ENCODE measurements around the gene PSME2. TPM values are rescaled to one million over a fixed set of nuclear protein-coding genes. Genes with fewer than 3 reads are reported as not detected.

PSME2 gene
- total and polyA plus RNA-seq, 10 of the 15 experiments (the other 5 are each of a cell fraction or from before 2014, with no cell fraction given), result 510 to 3,542 (median 913) TPM

DNA sequence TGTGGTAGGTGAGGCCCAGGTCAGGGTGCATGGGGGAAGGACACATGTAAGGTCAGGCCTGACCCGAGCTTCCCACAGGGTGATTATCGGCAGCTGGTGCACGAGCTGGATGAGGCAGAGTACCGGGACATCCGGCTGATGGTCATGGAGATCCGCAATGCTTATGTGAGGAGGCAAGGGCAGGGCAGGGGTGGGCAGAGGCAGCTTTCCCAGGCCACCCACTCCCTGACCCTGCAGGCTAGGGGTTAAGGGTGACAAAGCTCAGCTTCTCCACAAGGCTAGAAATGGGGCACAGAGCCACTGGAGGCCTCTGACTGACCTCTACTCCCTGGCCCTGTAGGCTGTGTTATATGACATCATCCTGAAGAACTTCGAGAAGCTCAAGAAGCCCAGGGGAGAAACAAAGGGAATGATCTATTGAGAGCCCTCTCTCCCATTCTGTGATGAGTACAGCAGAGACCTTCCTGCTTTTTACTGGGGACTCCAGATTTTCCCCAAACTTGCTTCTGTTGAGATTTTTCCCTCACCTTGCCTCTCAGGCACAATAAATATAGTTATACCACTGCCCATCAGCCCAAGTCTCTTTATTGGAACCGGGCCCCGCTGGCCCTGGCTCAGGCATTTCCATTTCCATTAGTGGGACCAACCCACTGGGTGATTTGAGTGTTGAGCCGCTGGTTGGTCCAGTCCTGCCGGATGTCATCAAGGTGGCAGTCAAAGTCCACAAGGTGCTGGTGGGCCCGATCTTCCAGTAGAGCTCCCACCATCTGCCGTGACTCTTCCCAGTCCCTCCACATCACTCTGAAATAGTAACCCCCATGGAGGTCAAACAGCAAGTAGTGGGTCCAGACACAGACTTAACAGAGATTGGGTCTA is 7.8 kb downstream of the PSME2 start:
- ChIA-PET POLR2A (interaction anchor here (1.0 to 11.6 kb wide), 7 partner anchors 9 to 31 kb away, joined by 3 to 276 read pairs (median 6); partner anchors contain the start of genes DCAF11, IRF9, NRL and PSME2), RAD21 (ENCODE audit: unreplicated experiment) (interaction anchor here (2.0 to 6.8 kb wide), 4 partner anchors 9 to 30 kb away, joined by 5 to 69 read pairs (median 23); partner anchors contain the start of genes DCAF11, IRF9, NRL and PSME2), SMC1A (ENCODE audit: uncharacterized antibody, unreplicated experiment) (interaction anchor here (0.6 to 7.7 kb wide), 5 partner anchors 7 to 78 kb away, joined by 3 to 70 read pairs (median 21); partner anchors contain the start of genes DCAF11, IRF9, NRL and PSME2), CTCF (interaction anchor here (1.3 to 4.9 kb wide), 4 partner anchors 10 to 28 kb away, joined by 4 to 39 read pairs (median 20); partner anchors contain the start of genes DCAF11, IRF9 and NRL)
- TF ChIP-seq, protein P1, sequence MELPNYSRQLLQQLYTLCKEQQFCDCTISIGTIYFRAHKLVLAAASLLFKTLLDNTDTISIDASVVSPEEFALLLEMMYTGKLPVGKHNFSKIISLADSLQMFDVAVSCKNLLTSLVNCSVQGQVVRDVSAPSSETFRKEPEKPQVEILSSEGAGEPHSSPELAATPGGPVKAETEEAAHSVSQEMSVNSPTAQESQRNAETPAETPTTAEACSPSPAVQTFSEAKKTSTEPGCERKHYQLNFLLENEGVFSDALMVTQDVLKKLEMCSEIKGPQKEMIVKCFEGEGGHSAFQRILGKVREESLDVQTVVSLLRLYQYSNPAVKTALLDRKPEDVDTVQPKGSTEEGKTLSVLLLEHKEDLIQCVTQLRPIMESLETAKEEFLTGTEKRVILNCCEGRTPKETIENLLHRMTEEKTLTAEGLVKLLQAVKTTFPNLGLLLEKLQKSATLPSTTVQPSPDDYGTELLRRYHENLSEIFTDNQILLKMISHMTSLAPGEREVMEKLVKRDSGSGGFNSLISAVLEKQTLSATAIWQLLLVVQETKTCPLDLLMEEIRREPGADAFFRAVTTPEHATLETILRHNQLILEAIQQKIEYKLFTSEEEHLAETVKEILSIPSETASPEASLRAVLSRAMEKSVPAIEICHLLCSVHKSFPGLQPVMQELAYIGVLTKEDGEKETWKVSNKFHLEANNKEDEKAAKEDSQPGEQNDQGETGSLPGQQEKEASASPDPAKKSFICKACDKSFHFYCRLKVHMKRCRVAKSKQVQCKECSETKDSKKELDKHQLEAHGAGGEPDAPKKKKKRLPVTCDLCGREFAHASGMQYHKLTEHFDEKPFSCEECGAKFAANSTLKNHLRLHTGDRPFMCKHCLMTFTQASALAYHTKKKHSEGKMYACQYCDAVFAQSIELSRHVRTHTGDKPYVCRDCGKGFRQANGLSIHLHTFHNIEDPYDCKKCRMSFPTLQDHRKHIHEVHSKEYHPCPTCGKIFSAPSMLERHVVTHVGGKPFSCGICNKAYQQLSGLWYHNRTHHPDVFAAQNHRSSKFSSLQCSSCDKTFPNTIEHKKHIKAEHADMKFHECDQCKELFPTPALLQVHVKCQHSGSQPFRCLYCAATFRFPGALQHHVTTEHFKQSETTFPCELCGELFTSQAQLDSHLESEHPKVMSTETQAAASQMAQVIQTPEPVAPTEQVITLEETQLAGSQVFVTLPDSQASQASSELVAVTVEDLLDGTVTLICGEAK (IDR thresholded peaks at IDR 0.05; ENCODE audit: borderline replicate concordance), result no peak
- TF ChIP-seq ATF7 (IDR thresholded peaks at IDR 0.05; ENCODE audit: low read depth), result peak; percentile 14; the same call in 1 of the 2 replicates
- TF ChIP-seq KDM1A (IDR thresholded peaks at IDR 0.05; ENCODE audit: borderline replicate concordance), result no peak
- TF ChIP-seq FOXM1 (IDR thresholded peaks at IDR 0.05; ENCODE audit: low read depth, low read length), result no peak
- TF ChIP-seq NFYA (IDR thresholded peaks at IDR 0.05; ENCODE audit: borderline replicate concordance, low read depth, low read length), result no peak
- no peak for TF ChIP-seq ZNF24 (IDR thresholded peaks at IDR 0.05)
- no peak for TF ChIP-seq YY1 (IDR thresholded peaks at IDR 0.05; ENCODE audit: low read depth, low read length)
- peak; percentile 48 for TF ChIP-seq POLR2A (IDR thresholded peaks at IDR 0.05; ENCODE audit: low read depth, low read length)
- TF ChIP-seq PML (IDR thresholded peaks at IDR 0.05; ENCODE audit: low read length), result no peak
- TF ChIP-seq SUPT20H (IDR thresholded peaks at IDR 0.05; ENCODE audit: borderline replicate concordance, control insufficient read depth, low read depth, low read length), result no peak
- ATAC-seq, result no peak
- Histone ChIP-seq H3K9ac (ENCODE audit: control insufficient read depth, insufficient read depth, low read length) (0 out of 2 replicates have a peak overlapping the region, but pooled peaks have one; percentile 52), H3K27ac (ENCODE audit: control insufficient read depth, insufficient read depth) (no peak overlapping the region), H3K79me2 (ENCODE audit: control insufficient read depth, insufficient read depth, low read length) (peaks cover 58% of the 10 kb centered on the region), H4K20me1 (ENCODE audit: control insufficient read depth, insufficient read depth) (no peaks in the 10 kb centered on the region), H3K36me3 (ENCODE audit: control insufficient read depth in 2 of 2, insufficient read depth in 2 of 2, low read length in 1 of 2) (peaks cover 12 to 20% of the 10 kb centered on the region in 2 experiments), H2AFZ (ENCODE audit: control insufficient read depth, low read depth, low read length) (no peak overlapping the region), H3K4me1 (ENCODE audit: control insufficient read depth, insufficient read depth, low read length) (peaks cover 37% of the 10 kb centered on the region), H3K27me3 (replicated peaks in 1 of 2; ENCODE audit: control insufficient read depth in 2 of 2, insufficient read depth in 2 of 2, low read length in 1 of 2) (no peaks in the 10 kb centered on the region), H3K9me3 (replicated peaks; ENCODE audit: control insufficient read depth, insufficient read depth, low read length) (no peaks in the 10 kb centered on the region), H3K4me3 (peak overlapping the region; percentile 68; the same call in 1 of the 2 replicates), H3K4me2 (ENCODE audit: control insufficient read depth, insufficient read depth) (peak overlapping the region; percentile 91)
- intact Hi-C loops (cut with micrococcal nuclease; ENCODE audit: unreplicated experiment), result no loop called here
- FAIRE-seq, result no peak
- DNase-seq (ENCODE audit: low read depth, low spot score), result no peak
- BruUV-seq (replicated peaks), result TSS peak; percentile 86
- WGBS (ENCODE audit: insufficient coverage, insufficient replicate concordance, low lambda C conversion rate, missing lambda C conversion rate), result 88% methylated on average over 13 of the region's 13 CpGs
- in situ Hi-C loops (cut with MboI), result no loop called here
